ENCODE measurements around the gene WSB1.
A peak's percentile ranks its signal among the peaks of the same experiment; 100 is the strongest.
"Not testable (repeated sequence)": the region's sequence is repeated elsewhere in the genome, so short reads cannot be mapped to it uniquely, and the experiment has no call there.

The WSB1 gene

GRCh38 chr17:27323538-27324215 lies 29.8 kb downstream of the WSB1 start:
- TF ChIP-seq JUND (IDR thresholded peaks at IDR 0.05; ENCODE audit: low read depth) = no peak
- peak; percentile 30 to 75 for DNase-seq (ENCODE audit: low read depth in 1 of 2, low spot score in 1 of 2)
- in situ Hi-C loops (cut with HindIII; ENCODE audit: low pct_unique_long_range_greater_than_20kb, low sequenced_read_pairs) = no loop called here

DNA sequence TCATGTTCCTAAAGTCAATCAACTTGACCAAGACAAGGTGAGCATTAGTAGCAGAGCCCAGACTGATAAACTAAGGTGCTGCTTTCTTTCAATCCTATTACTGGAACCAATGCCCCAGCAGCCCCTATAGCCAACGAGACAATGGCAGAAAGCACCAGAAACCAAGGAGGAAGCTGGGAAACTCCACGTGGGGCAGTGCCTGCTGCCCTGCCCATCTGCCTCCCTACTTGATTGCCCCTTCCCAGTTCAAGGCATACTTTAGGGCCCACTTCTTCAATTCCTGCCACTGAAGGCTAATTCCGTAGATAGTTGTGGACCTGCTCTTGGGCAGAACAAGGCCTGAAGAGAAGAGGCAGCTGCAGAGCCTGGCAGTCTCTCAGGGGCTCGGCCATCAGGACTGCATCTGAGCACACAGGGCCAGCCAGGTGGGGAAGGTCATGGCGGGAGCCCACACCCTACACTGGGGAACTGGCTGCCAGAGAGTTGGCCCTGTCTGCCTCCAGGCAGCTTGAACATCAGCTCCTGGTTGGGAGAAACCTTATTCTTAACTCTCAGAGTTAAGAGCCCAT lies 30.9 kb downstream of the WSB1 start:
- no peak for TF ChIP-seq JUND (IDR thresholded peaks at IDR 0.05; ENCODE audit: low read depth)
- in situ Hi-C loops (cut with HindIII; ENCODE audit: low pct_unique_long_range_greater_than_20kb, low sequenced_read_pairs) = loop anchor here (25.0 kb wide), 1 partner anchor 88 kb away; no protein-coding TSS in a partner anchor
- no peak for DNase-seq (ENCODE audit: low read depth in 1 of 2, low spot score in 1 of 2)

DNA sequence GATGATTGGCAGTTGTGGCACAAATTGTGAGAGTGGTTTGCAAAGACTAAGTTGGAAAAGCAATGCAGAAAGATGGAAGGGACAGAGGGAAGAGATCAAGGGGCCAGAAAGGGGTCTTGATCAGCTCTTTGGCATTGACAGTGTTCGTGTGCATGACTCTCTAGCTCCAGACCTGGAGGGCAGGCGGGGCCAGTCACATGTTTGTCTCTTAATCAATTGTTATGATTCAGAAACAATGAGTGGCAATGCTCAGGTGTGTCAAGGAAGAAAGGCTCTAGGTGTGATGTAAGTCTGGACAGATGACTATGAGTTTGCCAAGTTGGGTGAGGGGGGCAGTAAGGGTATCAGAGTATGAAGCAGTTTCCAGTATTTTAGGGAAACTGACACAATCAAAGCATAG lies 32.1 kb downstream of the WSB1 start:
- in situ Hi-C loops (cut with HindIII; ENCODE audit: low pct_unique_long_range_greater_than_20kb, low sequenced_read_pairs) = loop anchor here (25.0 kb wide), 1 partner anchor 89 kb away; no protein-coding TSS in a partner anchor
- TF ChIP-seq JUND (IDR thresholded peaks at IDR 0.05; ENCODE audit: low read depth) = no peak
- DNase-seq (ENCODE audit: low read depth in 1 of 2, low spot score in 1 of 2) = no peak

DNA sequence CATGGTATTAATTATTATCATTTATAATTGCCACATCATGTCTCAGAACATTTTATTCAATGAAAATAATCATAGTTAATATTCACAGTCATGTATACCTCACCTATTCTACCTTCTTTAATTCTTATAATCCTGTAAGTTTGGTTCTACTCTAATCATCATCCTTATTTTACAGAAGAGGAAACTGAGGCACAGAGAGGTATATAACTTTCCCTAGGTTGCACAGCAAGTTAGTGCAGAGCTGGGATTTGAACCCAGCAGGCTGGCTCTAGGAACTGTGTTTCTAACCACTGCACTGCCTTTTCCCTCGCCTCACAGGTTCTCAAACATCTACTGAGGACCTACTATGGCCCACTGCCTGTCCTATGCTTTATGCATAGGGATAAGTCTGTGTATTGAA lies 32.7 kb downstream of the WSB1 start:
- in situ Hi-C loops (cut with HindIII; ENCODE audit: low pct_unique_long_range_greater_than_20kb, low sequenced_read_pairs) = loop anchor here (25.0 kb wide), 1 partner anchor 89 kb away; no protein-coding TSS in a partner anchor
- TF ChIP-seq JUND (IDR thresholded peaks at IDR 0.05; ENCODE audit: low read depth) = no peak
- DNase-seq (ENCODE audit: low read depth in 1 of 2, low spot score in 1 of 2) = no peak

- no peak for DNase-seq (ENCODE audit: low read depth in 1 of 2, low spot score in 1 of 2)
- TF ChIP-seq JUND (IDR thresholded peaks at IDR 0.05; ENCODE audit: low read depth) = no peak
- in situ Hi-C loops (cut with HindIII; ENCODE audit: low pct_unique_long_range_greater_than_20kb, low sequenced_read_pairs) = loop anchor here (25.0 kb wide), 1 partner anchor 90 kb away; no protein-coding TSS in a partner anchor
Measured at GRCh38 chr17:27327397-27327796, 33.5 kb downstream of the WSB1 start.

DNA sequence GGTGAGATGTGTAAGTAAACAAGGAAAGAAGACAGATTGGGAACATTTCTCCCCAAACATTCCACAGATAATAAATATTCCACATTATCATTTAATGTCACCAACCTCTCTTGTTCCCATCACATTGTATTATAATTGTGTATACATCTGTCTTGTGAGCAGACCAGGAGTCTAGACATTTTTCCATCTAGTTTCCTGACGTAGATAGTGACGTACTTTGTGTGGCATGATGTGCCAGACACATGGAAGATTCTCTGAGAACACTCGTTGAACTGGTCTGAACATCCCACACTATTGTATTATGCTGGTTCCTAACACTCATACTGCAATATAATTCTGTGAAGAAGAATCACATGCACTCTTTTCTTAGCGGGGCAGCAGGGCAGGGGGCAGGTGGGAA lies 34.0 kb downstream of the WSB1 start:
- TF ChIP-seq JUND (IDR thresholded peaks at IDR 0.05; ENCODE audit: low read depth) = no peak
- in situ Hi-C loops (cut with HindIII; ENCODE audit: low pct_unique_long_range_greater_than_20kb, low sequenced_read_pairs) = loop anchor here (25.0 kb wide), 1 partner anchor 91 kb away; no protein-coding TSS in a partner anchor
- no peak for DNase-seq (ENCODE audit: low read depth in 1 of 2, low spot score in 1 of 2)

GRCh38 chr17:27328686-27329085 lies 34.8 kb downstream of the WSB1 start:
- in situ Hi-C loops (cut with HindIII; ENCODE audit: low pct_unique_long_range_greater_than_20kb, low sequenced_read_pairs) = loop anchor here (25.0 kb wide), 1 partner anchor 91 kb away; no protein-coding TSS in a partner anchor

DNA sequence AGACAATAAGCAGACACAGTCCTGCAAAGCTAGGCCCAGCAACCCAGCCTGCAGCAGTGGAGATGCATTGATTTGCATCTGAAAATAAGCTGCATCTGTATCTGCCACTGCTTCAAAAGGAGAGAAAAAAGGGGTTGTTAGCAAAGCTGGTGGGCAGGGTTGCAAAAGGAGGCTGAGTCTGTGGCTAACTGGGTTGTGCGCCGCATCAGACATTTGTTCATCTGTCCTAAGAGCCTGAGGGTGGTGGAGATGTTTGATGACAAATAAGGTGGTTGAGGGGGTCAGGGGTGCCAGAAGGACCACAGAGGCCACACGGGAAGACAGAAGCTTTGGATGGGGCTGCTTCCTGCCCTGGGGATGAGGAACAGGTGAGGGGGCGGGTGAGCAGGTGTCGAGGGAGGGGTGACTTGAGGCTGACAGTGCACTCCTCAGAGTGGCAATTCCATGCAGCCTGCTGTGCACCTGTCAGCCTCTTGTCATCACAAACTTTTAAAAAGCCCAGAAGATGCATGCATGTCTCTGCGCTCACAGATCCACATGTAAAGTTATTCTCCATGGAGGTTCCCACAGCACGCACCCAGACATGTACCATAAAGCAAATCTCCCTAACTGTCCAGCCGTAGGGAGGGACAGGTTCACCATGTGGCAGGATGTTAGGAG lies 35.4 kb downstream of the WSB1 start:
- TF ChIP-seq JUND (IDR thresholded peaks at IDR 0.05; ENCODE audit: low read depth) = no peak
- in situ Hi-C loops (cut with HindIII; ENCODE audit: low pct_unique_long_range_greater_than_20kb, low sequenced_read_pairs) = loop anchor here (25.0 kb wide), 1 partner anchor 92 kb away; no protein-coding TSS in a partner anchor
- no peak for DNase-seq (ENCODE audit: low read depth in 1 of 2, low spot score in 1 of 2)

More at GRCh38 chr17:27328686-27329085, 34.8 kb downstream of the WSB1 start:
- not testable (repeated sequence) for DNase-seq (ENCODE audit: low read depth in 1 of 2, low spot score in 1 of 2)

GRCh38 chr17:27332047-27332393 lies 38.1 kb downstream of the WSB1 start:
- DNase-seq (ENCODE audit: low read depth in 1 of 2, low spot score in 1 of 2) = no peak

GRCh38 chr17:27332485-27333409 lies 38.8 kb downstream of the WSB1 start:
- DNase-seq (ENCODE audit: low read depth in 1 of 2, low spot score in 1 of 2) = peak; percentile 90 to 99
- TF ChIP-seq JUND (IDR thresholded peaks at IDR 0.05; ENCODE audit: low read depth) = peak; percentile 95
- in situ Hi-C loops (cut with HindIII; ENCODE audit: low pct_unique_long_range_greater_than_20kb, low sequenced_read_pairs) = loop anchor here (25.0 kb wide), 1 partner anchor 95 kb away; no protein-coding TSS in a partner anchor

More at GRCh38 chr17:27332047-27332393, 38.1 kb downstream of the WSB1 start:
- in situ Hi-C loops (cut with HindIII; ENCODE audit: low pct_unique_long_range_greater_than_20kb, low sequenced_read_pairs) = loop anchor here (25.0 kb wide), 1 partner anchor 95 kb away; no protein-coding TSS in a partner anchor
- TF ChIP-seq JUND (IDR thresholded peaks at IDR 0.05; ENCODE audit: low read depth) = no peak

GRCh38 chr17:27333410-27333980 lies 39.6 kb downstream of the WSB1 start:
- no peak for TF ChIP-seq JUND (IDR thresholded peaks at IDR 0.05; ENCODE audit: low read depth)
- in situ Hi-C loops (cut with HindIII; ENCODE audit: low pct_unique_long_range_greater_than_20kb, low sequenced_read_pairs) = loop anchor here (25.0 kb wide), 1 partner anchor 96 kb away; no protein-coding TSS in a partner anchor
- DNase-seq (ENCODE audit: low read depth in 1 of 2, low spot score in 1 of 2) = no peak
